NCI-H1436 (cell line): ENCODE data around the gene DLG2.

ENCODE experiments used
- DNase-seq: peaks from one replicate; lab custom pipeline; 2025; lab: John Stamatoyannopoulos, UW

DLG2 gene

GRCh38 chr11:84106541-84106940, 1520.6 kb downstream of the DLG2 start:
- no peak for DNase-seq

DNA sequence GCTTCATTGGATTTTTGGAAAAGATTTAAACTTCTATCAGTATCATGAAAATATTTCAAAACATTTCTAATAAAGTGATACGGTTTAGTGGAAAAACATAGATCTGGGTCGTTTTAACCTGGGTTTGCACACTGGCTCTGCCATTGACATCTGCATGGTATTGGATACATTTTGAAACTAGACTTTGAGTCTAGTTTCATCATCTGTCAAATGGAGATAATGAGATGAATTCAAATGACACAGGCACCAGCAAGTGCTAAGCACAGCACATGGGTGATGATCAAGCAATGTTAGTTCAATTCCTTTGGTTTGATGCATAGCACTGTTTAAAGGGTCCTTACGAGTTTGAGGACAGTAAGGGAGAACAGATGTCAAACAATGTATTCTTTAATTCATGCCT, 1522.0 kb downstream of the DLG2 start:
- no peak for DNase-seq

DNA sequence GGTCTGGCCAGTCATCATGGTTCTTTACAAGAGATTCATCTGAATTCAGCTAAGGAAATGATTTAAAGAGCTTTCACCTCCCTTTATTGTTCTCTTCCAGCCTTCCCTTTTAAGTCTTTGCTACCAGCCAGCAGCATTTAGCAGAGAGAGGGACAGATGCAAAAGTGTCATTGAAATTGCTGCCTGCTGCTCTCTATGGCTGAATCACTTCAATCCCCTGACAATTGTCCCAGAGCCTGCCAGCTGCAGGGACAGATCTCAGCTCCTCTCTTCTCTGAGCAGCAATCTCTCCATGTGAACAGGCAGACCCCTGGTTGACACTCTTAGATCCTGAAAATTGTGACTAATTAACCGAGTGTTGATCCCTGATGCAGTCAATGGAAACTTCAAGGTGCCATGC, 1524.0 kb downstream of the DLG2 start:
- DNase-seq: peak; percentile 68

GRCh38 chr11:84097186-84097585, 1530.0 kb downstream of the DLG2 start:
- no peak for DNase-seq

DNA sequence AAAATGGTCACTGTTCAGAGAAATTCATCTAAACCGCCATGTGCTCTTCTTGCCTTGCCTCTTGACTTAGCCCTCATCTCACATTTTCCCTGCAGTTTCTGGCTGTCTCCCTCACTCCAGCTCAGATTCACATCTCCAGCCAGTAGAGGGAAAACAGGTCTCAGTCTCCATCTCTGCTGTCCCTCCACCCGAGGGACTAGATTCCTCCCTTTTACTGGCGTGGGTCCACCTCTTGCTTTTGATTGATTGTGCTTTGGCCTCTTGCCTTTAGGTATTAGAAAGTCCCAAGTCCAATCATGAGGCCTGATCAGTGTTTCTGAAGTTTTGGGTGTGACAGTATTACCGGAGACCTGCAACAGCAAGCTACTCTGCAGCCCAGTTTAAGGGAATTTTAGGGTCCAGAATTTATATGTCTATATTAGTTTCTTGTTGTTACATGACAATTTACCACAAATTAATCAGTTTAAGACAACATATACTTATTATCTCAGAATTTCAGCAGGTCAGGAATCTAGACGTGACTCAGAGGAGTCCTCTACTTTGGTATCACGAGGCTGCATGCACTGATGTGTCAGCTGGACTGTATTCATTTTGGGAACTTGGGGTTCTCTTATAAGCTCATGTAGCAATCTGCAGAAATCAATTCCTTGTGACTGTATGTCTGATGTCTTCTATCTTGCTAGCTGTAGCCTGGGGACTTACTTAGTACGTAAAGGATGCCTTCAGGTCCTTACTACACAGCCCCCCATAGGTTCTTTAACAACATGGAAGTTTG, 1535.7 kb downstream of the DLG2 start:
- DNase-seq: no peak

- peak; percentile 68 for DNase-seq
Observed at GRCh38 chr11:84089072-84090057, 1537.8 kb downstream of the DLG2 start.

GRCh38 chr11:84071851-84072250, 1555.3 kb downstream of the DLG2 start:
- no peak for DNase-seq

DNA sequence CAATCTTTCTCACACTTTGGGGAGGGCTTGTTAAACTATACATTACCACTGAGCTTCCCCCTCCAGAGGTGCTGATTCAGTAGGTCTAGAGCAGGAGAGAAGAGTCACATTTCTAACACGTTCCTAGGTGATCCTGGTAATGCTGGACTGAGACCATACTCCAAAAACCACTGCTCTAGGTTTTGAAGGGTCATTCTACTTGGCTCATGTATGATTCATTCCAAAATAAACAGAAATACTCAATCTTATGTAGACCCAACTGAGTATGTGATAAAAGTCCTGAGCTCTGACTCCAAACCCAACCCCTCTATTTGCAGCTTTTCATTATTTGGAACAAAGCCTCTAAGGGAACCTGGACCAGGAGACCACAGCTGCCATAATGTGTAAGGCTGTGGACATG, 1558.1 kb downstream of the DLG2 start:
- no peak for DNase-seq

- peak; percentile 64 for DNase-seq
Observed at GRCh38 chr11:84061726-84062125, 1565.4 kb downstream of the DLG2 start.

- DNase-seq: no peak
Observed at GRCh38 chr11:84056653-84057376, 1570.3 kb downstream of the DLG2 start.

DNA sequence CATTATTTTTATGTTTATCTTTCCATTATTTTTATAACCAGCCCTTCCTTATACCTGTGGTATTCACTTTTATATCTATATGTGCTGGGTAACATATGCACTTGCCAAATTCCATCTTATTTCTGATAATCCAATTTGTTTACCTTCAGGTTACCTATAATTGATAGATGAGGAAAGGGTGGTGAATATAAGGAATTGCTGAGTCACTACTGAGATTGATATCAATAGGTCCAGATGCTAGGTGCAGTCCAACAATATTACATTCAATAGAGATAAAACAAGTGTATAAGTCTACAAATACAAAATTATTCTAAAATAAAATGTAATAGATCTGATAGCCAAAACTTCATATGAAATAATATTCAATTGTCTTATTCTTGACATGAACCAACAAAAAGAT, 1582.0 kb downstream of the DLG2 start:
- DNase-seq: no peak

DNA sequence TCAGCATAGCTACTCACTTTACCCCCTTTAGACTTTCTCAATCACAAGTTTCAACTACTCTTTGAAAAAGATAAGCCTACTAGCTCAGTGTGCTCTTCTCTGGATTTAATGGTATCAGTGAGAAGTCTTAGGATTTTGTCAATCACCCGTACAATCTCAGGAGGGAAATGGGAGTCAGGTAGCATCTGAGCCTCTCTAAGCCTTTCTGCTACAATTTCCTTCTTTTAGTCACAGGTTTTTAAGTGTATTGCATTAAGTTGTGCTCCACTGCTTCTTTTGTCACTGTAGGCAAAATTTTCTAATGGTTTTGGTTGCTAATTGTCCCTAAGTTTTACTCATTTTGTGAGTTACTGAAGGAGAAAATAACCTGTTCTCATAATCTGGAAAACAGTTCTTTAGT, 1582.4 kb downstream of the DLG2 start:
- DNase-seq: no peak

DNA sequence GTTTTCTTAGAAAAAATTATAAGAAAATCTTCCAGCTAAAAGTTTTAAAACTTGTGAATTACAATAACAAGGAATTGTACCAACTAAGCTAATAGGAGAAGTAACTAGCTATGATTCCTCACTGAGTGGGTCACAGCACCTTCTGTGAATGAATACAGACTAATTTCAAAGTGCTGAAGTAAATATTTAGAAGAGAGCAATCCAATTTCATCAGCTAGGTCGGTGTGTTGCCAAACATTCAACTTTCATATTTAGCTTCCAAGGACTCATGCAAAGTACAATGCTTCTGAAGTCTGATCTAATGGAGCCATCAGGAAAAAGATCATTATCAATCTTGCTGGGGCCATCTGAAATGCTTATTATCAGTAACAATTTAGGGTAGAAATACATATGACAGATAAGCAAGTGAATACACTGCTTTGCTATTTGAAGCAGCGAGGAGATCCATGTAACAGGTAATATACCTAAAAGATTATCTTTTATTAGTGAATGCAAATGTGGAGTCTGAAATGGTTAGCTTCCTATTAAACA, 1590.4 kb downstream of the DLG2 start:
- no peak for DNase-seq

DNA sequence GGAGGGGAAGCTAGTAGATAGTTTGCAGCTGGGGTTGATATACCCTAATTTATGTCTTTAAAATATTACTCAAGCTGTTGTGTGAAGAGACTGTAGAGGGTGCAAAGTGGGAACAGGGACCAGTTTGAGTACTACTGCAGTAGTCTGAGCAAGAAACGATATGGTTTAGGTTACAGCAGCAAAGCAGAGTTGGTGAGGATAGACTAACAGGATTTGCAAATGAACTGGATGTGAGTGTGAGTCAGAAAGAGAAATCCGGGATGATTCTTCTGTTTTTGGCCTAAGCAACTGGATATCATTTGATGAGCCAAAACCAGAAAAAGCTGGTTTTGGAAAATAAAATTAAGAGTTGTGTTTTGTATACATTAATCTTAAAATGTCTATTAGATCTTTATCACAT, 1591.5 kb downstream of the DLG2 start:
- no peak for DNase-seq

DNA sequence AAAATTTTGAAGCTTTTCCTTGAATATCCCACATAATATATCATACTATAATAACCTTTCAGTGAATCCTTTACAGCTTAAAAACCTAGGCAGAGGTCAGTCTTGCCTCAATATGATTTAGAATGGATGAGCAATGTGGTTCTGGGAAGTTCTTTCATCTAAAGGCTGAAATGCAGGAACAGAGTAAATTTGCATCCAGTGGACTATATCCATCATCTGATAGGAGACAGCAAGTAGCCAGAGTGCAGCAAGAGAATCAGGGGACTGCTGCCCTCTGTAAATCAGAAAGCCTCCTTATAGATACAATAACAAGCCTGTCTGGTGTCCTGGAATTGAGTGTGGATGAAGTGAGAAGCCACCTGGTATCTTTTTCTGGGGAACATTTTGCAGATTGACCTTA, 1592.7 kb downstream of the DLG2 start:
- DNase-seq: no peak

- no peak for DNase-seq
Observed at GRCh38 chr11:84024266-84024665, 1602.9 kb downstream of the DLG2 start.

DNA sequence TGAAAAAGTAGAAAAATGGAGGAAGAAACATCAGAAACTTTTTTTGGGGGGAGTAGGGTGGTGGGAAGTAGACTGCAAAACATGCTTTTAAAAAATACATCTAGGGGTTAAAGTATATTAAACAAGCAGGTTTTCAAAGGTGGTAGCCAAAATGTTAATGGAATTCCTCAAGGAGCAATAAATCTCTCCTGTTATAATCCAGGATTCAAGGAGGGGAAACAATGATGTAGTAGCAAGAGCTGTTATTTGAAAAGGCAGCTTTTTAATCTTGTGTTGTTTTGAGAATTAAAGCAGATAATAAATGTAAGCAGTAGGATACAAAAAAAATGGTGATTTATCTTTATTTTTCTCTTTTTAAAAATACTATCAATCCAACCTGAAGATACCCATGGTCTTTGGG, 1604.4 kb downstream of the DLG2 start:
- DNase-seq: no peak

- no peak for DNase-seq
Observed at GRCh38 chr11:84022201-84022600, 1604.9 kb downstream of the DLG2 start.

DNA sequence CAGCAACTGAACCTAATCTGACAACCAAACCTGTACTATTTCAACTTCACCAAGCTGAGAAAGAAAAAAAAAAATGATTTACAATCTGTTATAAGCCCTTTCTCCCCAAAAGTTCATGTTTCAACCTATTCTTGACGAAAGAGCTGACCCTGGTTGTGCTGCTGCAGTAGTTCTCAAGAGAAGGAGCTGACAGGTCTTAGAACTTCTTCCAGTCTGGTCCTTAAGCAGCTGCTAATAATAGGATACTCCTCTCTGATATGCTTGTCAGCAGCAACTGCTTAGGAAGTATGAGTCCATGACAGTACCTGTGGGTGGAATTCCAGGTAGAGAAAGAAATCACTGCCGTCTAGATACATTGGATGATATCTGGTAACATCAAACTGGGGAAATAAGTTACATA, 1605.9 kb downstream of the DLG2 start:
- DNase-seq: no peak

DNA sequence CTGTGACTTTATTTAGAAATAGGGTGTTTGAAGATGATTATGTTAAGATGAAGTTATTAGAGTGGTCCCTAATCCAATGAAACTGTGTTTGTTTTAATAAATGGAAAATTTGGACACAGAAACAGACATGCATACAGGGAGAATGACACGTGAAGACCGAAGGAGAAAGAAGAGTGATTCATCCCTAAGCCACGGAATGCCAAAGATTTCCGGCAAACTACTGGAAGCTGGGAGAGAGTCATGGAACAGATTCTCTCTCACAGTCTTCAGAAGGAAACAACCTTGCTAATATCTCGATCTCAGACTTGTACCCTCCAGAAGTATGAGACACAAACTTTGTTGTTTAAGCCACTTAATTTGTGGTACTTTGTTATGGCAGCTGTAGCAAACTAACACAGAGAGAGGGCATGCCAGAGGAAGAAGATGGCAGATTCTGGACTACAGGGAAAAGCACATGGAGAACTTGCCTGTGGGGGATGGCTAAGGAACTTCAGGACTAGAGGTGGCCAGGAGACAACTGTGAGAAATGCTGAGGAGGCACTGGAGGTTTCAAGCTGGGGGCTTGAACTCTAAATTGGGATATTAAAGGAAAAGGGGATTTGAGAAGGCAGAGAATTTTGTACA, 1607.5 kb downstream of the DLG2 start:
- no peak for DNase-seq

DNA sequence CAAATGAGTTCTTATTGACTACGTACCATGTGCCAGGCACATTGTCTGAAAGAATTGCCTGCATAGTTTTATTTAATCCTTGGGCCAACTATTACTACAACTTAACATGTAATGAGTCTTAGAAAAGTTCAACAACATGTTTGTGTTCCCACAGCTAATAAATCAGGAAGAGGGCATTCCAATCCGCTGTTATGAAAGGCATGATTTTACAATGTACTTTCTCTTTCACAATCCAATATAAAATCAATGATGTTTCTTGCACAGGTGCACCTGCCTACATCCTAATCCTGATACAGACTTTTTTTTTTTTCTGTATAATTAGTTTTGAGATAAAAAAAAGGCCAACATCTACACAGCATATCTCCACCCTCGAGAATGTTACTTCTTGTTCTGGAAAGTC, 1612.6 kb downstream of the DLG2 start:
- no peak for DNase-seq
